ENCODE data around the gene LIN7C.

The LIN7C gene

GRCh38 chr11:27507557-27508322 lies 1.2 kb upstream of the LIN7C start:
- no peak for DNase-seq

DNA sequence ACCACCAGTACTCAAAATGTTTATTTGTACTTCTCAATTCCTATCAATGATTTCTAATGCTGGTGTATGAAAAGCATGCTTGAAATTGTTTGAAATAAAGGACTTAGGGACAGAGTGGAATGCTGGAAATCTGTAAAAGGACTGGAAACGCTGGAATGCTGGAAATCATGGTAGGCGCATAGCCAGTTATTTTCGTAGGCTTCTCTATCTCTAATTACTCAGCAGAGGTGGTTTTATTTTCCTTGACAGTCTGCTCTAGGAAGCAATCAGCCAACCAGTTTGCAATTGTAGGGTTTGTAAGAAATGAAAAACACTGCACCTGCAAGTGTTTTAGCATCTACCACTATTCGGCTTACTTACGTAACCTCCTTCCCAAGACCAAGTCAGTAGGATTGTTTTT lies 788 bp downstream of the LIN7C start:
- no peak for DNase-seq

DNA sequence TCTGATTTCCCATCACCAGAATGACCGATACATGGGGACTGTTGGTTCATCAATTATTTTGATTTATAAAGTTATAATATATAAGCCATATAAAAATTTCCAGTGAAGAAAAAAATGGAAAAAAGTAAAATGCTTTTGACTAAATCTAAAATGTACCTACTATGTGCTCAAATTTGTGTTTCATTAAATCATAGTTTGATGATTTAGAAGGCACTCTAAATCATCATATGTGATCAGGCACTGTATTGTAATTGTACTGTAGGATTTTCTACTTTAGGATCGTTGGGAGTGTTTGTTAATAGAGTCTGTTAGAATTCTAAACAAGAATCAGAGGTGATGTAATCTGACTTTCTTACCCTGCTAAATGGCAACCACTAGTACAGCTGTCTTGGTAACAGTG lies 2.4 kb downstream of the LIN7C start:
- no peak for DNase-seq

DNA sequence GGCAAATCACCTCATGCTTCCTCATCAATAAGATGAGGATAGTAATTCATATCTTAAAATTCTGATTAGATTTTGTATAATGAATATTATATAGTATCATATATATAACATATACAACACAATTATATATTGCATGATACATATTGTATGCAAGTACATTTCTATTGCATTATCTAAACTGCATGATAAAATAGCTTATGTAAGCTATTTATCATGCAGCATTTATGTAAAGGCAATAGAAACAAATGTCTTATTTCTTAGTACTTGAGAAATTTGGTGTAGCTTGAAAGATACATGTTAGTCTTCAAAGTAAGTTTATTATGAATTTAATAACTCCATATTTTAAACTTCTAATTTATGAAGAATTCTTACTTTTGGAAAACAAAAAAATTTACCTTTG lies 5.5 kb downstream of the LIN7C start:
- DNase-seq, result no peak

DNA sequence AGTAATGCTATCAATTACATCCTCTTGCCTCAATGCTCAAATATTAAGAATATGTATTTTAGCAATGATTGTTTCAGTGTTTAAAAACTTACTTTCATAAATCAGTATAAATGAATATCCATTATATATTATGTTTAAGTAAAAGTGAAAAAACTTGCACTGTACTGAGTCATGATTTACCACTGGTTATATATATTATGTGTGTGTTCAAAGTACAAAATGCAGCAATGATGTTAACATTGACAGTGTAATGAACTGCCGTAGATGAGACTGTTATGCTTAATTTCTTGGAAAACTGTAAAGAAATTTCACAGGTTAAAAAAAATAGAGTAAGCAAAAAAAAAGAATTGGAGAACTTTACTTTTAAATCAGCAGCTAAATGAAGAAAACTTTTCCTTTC lies 8.7 kb downstream of the LIN7C start:
- DNase-seq, result no peak

DNA sequence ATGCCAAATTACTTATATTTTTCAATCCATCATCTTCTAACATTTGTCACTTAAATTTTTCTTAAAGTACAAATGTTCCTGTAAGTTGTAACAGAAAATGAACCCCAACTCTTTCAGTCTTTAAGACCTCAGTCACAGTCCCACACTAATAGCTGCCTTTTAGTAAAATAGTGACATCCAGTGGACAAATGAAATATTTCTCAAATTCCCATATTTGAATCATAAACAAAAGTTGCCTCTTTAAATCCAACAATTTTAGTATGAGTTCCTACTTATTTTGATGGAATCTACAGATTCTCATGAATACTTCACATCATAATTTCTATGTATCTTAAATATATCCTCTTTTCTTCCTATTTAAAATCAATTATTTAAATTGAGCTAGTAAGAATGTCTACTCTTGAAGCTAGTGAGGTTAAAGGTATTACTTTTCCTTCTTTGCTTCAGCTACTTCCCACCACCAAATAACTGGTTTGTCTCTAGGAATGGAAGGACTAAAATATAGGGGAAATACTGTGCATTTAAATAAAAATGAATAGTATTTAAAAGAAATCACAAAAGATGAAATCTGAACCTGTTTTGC lies 9.2 kb downstream of the LIN7C start:
- peak; percentile 10 for DNase-seq

- no peak for DNase-seq
These were observed 10.1 kb downstream of the LIN7C start for GRCh38 chr11:27496461-27496860.

GRCh38 chr11:27495710-27496300 lies 10.8 kb downstream of the LIN7C start:
- DNase-seq, result no peak

GRCh38 chr11:27489092-27489491 lies 17.5 kb downstream of the LIN7C start:
- DNase-seq, result no peak

GRCh38 chr11:27487706-27488105 lies 18.9 kb downstream of the LIN7C start:
- DNase-seq, result no peak

DNA sequence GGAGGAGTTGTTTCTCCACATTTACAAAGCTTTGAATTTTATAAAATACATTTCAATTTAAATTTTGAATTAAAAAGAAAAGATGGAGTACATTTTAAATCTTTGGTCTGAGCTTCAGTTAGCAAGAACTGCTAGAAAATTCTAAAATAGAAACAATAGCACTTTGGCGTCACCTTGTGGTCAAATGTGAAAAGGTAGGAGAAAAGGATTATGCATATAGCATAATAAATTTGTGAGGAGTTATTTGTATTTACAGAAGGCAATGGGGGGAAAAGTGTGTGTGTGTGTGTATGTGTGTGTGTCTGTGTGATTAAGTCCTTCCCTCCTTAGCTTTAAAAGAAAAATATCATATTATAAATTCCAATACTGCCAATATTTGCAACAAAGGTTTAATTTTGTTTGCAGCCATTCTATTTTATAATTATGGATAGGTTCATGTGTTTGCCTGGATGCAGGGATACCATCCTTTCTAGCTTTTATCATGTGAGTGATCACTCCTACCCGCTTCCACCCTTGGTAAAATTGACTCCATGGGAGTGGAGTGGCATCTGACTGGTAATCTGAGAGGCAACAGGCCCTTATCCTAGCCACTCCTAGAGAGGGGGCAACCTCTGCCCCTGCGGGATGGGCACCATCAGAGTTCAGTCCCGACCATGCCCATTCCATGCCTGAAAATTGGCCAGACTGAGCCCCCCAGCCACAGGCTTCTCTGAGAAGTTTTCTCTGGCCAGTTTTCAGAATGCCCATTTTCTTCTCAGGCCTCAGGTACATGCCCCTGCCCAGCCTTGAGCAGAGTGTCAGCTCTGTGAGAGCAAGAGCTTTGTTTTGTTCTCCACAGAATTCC lies 20.4 kb downstream of the LIN7C start:
- peak; percentile 48 for DNase-seq

GRCh38 chr11:27482793-27483192 lies 23.8 kb downstream of the LIN7C start:
- DNase-seq, result no peak

- DNase-seq, result no peak
These were observed 24.6 kb downstream of the LIN7C start for GRCh38 chr11:27481992-27482391.

DNA sequence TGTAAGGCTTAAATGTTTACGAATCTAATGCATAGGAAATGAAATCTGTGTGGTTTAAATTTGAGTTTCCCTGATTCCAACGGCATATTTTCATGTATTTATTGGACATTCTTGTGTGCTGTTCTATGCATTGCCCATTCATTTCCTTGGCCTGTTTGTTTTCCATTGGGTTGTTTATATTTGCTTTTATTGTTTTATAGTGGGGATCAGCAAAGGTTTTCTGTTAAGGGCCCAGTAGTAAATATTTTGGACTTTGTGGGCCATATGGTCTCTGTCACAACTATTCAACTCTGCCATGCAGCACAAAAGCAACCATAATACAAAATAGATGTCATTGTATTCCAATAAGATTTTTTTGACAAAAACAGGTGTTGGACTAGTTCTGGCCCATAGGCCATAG lies 28.7 kb downstream of the LIN7C start:
- DNase-seq, result no peak

GRCh38 chr11:27477243-27477642 lies 29.3 kb downstream of the LIN7C start:
- DNase-seq, result no peak

- DNase-seq, result no peak
These were observed 30.9 kb downstream of the LIN7C start for GRCh38 chr11:27475622-27476021.

DNA sequence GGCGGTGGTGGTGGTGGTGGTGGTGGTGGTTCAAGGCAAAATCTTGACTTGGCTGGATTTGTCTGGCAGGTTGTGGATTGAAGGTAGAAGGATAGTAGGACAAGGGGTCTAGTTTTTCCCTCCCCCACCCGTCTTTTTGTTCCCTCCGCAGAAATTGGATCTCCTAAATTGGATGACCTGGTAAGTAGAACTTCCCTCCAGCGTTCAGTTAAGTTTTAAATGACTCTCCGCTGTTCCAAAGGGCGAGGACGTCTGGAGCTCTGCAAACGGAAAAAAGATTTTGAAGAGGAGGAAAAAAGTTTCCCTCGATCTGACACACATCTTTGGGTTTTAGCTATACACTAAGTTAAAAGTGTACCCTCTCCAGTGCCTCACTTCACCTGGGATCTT lies 33.6 kb downstream of the LIN7C start:
- DNase-seq, result no peak

GRCh38 chr11:27472398-27473016 lies 34.1 kb downstream of the LIN7C start, which contains the start of gene LGR4:
LGR4 (minus strand) TSS chr11:27472790; CDS start chr11:27472302, 488 bp downstream.
- peak; percentile 99 for DNase-seq

GRCh38 chr11:27471589-27472397 lies 34.8 kb downstream of the LIN7C start:
- DNase-seq, result peak; percentile 17

DNA sequence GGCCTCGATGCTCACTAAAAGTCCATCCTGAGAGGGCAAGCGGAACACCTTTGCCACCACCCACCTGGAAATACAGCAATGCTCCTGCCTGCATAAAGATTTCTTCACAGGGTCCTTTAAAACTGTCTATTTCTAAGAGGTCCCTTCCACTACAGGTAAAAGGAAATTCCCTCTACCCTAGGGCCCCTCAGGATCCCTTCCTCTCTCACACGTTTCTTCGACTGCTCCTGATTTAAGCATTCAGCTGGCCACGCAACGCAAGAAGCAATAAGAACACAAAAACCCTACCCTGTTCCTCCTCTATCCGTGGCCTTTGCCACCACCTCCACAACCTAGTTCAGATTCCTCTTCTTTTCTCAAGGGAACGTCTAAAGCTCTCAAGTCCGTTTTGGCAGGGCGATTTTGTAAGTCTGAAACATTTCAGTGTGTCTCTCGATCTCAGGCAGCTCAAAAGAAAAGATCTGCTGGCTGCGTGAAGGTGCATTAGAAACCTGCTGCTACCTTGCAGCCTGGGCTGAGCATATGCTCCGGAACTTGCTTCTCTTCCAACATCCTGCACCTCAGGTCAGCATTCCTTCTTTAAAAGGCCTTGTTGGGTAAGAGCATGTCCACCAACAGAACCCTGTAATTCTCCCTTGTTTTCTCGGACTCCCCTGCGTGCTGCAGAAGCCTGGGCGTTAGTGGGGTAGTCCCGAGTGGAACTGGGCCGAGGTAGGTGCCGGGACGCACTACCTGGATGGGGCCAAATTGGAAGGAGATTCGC lies 35.6 kb downstream of the LIN7C start:
- DNase-seq, result no peak

GRCh38 chr11:27470166-27470565 lies 36.4 kb downstream of the LIN7C start:
- DNase-seq, result no peak

Data from NCI-H2171 (cell line).